PFSK-1 (cell line): ENCODE data around the gene KLK11.

Source experiments
- FOXP2 ChIP-seq: optimal IDR thresholded peaks from 2 replicates; pipeline ENCODE3; 2011; ENCODE audit warnings: borderline replicate concordance, control low read depth, inconsistent platforms; ENCODE audit not compliant: insufficient read depth; ENCODE audit errors: extremely low read length, extremely low read depth
- POLR2AphosphoS5 ChIP-seq: IDR thresholded peaks from 2 replicates; pipeline ENCODE4 v1.6.1; 2012; ENCODE audit warnings: low read depth, mild to moderate bottlenecking, control low read depth, low read length, moderate library complexity
- REST ChIP-seq, 2 experiments: IDR thresholded peaks; 2 replicates each; pipeline versions ENCODE4 v1.6.1 to v1.8.0; 2011 to 2012; ENCODE audit warnings: low read depth in 2 of 2, low read length in 2 of 2, control low read depth in 1 of 2, inconsistent platforms in 1 of 2, mild to moderate bottlenecking in 1 of 2, moderate library complexity in 1 of 2; ENCODE audit not compliant: insufficient read depth in 1 of 2
- SIN3A ChIP-seq: IDR thresholded peaks from 2 replicates; pipeline ENCODE4 v1.6.1; 2012; ENCODE audit warnings: mild to moderate bottlenecking, low read length, moderate library complexity, borderline replicate concordance; ENCODE audit not compliant: insufficient read depth
- TAF1 ChIP-seq: IDR thresholded peaks from 2 replicates; pipeline ENCODE4 v1.6.1; 2012; ENCODE audit warnings: low read length, control low read depth, borderline replicate concordance; ENCODE audit not compliant: insufficient read depth

The KLK11 gene

GRCh38 chr19:50981587-50982146, 44.7 kb downstream of the KLK11 start:
- TF ChIP-seq REST (IDR thresholded peaks at IDR 0.05; ENCODE audit: insufficient read depth in 1 of 2, low read depth in 2 of 2, low read length in 2 of 2): no peak
- TF ChIP-seq TAF1: no peak
- no peak for TF ChIP-seq SIN3A
- TF ChIP-seq POLR2AphosphoS5: no peak
- TF ChIP-seq FOXP2: no peak

GRCh38 chr19:50980208-50980607, 46.2 kb downstream of the KLK11 start:
- TF ChIP-seq SIN3A: no peak
- no peak for TF ChIP-seq FOXP2
- no peak for TF ChIP-seq POLR2AphosphoS5
- TF ChIP-seq TAF1: no peak
- TF ChIP-seq REST (IDR thresholded peaks at IDR 0.05; ENCODE audit: insufficient read depth in 1 of 2, low read depth in 2 of 2, low read length in 2 of 2): no peak

GRCh38 chr19:50979758-50980157, 46.7 kb downstream of the KLK11 start:
- no peak for TF ChIP-seq FOXP2
- no peak for TF ChIP-seq POLR2AphosphoS5
- TF ChIP-seq SIN3A: no peak
- TF ChIP-seq TAF1: no peak
- TF ChIP-seq REST (IDR thresholded peaks at IDR 0.05; ENCODE audit: insufficient read depth in 1 of 2, low read depth in 2 of 2, low read length in 2 of 2): no peak

- TF ChIP-seq POLR2AphosphoS5 (no peak), FOXP2 (no peak), REST (IDR thresholded peaks at IDR 0.05; ENCODE audit: insufficient read depth in 1 of 2, low read depth in 2 of 2, low read length in 2 of 2) (no peak), SIN3A (no peak), TAF1 (no peak)
Observed at GRCh38 chr19:50978772-50979390, 47.5 kb downstream of the KLK11 start.

GRCh38 chr19:50977626-50978025, 48.8 kb downstream of the KLK11 start:
- no peak for TF ChIP-seq REST (IDR thresholded peaks at IDR 0.05; ENCODE audit: insufficient read depth in 1 of 2, low read depth in 2 of 2, low read length in 2 of 2)
- no peak for TF ChIP-seq TAF1
- TF ChIP-seq POLR2AphosphoS5: no peak
- no peak for TF ChIP-seq FOXP2
- TF ChIP-seq SIN3A: no peak
